ENCODE results near the gene FSTL5.

DNA sequence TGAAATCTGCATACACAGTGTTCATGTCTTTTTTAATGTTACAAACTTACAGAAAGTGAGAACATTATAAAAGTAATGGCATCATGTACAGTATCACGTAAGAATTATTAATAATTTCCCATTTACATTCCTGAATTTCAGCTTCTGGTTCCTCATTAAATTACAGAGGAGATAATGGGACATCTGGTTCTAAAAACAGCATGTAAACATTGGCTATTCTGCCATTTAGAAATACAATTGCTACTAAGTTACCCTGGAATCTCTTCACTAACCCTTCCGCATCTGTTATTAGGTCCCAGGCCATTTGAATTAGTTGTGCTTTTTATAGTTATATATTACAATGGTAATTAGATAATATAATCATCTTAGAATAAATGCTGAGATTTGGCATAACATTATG, 505.1 kb downstream of the FSTL5 start:
- TF ChIP-seq YY1 (IDR thresholded peaks at IDR 0.05; ENCODE audit: insufficient read depth, insufficient read length) (no peak), ZNF274 (IDR thresholded peaks at IDR 0.05; ENCODE audit: low read depth, low read length) (no peak), SUZ12 (IDR thresholded peaks at IDR 0.05; ENCODE audit: extremely low read depth, insufficient read depth, insufficient read length) (no peak)
